ENCODE measurements around the gene PCDHGA3.

DNA sequence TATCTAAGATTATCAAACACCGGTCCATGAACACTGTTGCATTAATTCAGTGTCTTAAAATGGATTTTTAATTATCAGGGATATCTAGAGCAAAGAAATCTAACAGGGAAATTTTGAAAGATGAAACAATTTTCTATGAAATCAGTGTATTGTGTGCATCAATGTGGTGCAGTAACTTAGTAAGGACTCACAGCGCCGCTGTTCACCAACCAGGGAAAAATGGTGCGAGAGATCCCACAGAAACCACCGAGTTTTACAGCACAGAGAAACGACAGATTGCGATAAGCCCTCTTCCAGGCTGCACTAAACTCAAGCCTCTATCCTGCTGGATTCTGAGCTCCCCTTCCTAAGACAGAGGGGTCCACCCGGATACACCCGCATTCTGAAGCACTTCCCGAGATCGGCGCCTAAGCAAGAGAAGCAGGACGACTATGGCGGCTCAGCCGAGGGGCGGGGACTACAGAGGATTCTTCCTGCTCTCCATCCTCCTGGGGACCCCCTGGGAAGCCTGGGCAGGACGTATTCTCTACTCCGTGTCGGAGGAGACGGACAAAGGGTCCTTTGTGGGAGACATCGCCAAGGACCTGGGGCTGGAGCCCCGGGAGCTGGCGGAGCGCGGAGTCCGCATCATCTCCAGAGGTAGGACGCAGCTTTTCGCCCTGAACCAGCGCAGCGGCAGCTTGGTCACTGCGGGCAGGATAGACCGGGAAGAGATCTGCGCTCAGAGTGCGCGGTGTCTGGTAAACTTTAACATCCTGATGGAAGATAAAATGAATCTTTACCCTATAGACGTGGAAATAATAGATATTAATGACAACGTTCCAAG is 39.1 kb downstream of the PCDHGA3 start, which contains the start of gene PCDHGA7:
- TF ChIP-seq POLR2AphosphoS5 (IDR thresholded peaks at IDR 0.05; ENCODE audit: low read depth, low read length), result no peak
- TF ChIP-seq, protein P1, sequence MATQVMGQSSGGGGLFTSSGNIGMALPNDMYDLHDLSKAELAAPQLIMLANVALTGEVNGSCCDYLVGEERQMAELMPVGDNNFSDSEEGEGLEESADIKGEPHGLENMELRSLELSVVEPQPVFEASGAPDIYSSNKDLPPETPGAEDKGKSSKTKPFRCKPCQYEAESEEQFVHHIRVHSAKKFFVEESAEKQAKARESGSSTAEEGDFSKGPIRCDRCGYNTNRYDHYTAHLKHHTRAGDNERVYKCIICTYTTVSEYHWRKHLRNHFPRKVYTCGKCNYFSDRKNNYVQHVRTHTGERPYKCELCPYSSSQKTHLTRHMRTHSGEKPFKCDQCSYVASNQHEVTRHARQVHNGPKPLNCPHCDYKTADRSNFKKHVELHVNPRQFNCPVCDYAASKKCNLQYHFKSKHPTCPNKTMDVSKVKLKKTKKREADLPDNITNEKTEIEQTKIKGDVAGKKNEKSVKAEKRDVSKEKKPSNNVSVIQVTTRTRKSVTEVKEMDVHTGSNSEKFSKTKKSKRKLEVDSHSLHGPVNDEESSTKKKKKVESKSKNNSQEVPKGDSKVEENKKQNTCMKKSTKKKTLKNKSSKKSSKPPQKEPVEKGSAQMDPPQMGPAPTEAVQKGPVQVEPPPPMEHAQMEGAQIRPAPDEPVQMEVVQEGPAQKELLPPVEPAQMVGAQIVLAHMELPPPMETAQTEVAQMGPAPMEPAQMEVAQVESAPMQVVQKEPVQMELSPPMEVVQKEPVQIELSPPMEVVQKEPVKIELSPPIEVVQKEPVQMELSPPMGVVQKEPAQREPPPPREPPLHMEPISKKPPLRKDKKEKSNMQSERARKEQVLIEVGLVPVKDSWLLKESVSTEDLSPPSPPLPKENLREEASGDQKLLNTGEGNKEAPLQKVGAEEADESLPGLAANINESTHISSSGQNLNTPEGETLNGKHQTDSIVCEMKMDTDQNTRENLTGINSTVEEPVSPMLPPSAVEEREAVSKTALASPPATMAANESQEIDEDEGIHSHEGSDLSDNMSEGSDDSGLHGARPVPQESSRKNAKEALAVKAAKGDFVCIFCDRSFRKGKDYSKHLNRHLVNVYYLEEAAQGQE (IDR thresholded peaks at IDR 0.05; ENCODE audit: insufficient read depth in 1 of 2, low read depth in 2 of 2, low read length in 2 of 2), result no peak
